Esophagus muscularis mucosa (tissue), 4 donors: Measurements from ENCODE around the gene LRMDA. TPM values are rescaled to one million over a fixed set of nuclear protein-coding genes. Genes with fewer than 3 reads are reported as not detected.

Source experiments
- DNase-seq: peaks from one replicate; pipeline ENCODE4 v3.0.0-alpha.2; 2017; ENCODE audit errors: extremely low spot score
- H3K27ac ChIP-seq, 4 donors: fragments of 200-600 bp; sonication (generic); replicated peaks in 1 of 4; 1 replicate in 3 of 4; 2 replicates in 1 of 4; pipeline ENCODE4 v1.5.1; 2016 to 2019; ENCODE audit warnings: mild to moderate bottlenecking in 1 of 4
- H3K27me3 ChIP-seq, 4 donors: fragments of 200-600 bp; sonication (generic); one replicate each; pipeline versions ENCODE4 v1.5.1 to v1.6.0; 2016 to 2019
- H3K36me3 ChIP-seq, 4 donors: fragments of 200-600 bp; sonication (generic); one replicate each; pipeline ENCODE4 v1.5.1; 2016 to 2019
- H3K4me1 ChIP-seq, 4 donors: fragments of 200-600 bp; sonication (generic); one replicate each; pipeline ENCODE4 v1.5.1; 2016 to 2019
- H3K4me3 ChIP-seq, 4 donors: fragments of 200-600 bp; sonication (generic); 1 replicate in 2 of 4; 2 replicates in 2 of 4; pipeline ENCODE4 v1.5.1; 2016 to 2019; ENCODE audit warnings: mild to moderate bottlenecking in 4 of 4, moderate library complexity in 1 of 4
- H3K9me3 ChIP-seq, 4 donors: fragments of 200-600 bp; sonication (generic); 1 replicate in 3 of 4; 2 replicates in 1 of 4; pipeline ENCODE4 v1.5.1; 2016 to 2019
- CTCF ChIP-seq, 3 experiments: fragments of 200-600 bp in 2 of 3; fragments of 450-650 bp in 1 of 3; sonication (generic) in 2 of 3; IDR thresholded peaks; one replicate each; pipeline ENCODE4 v1.5.1; 2017 to 2019; ENCODE audit warnings: antibody characterized with exemption in 3 of 3, mild to moderate bottlenecking in 2 of 3, moderate library complexity in 1 of 3
- EP300 ChIP-seq: sonication (generic); formaldehyde crosslinking; IDR thresholded peaks from one replicate; pipeline ENCODE4 v1.6.1; 2017; ENCODE audit warnings: antibody characterized with exemption
- POLR2A ChIP-seq: fragments of 450-650 bp; IDR thresholded peaks from one replicate; pipeline ENCODE4 v1.6.1; 2017; ENCODE audit warnings: antibody characterized with exemption, moderate library complexity, mild to moderate bottlenecking, low read depth
- POLR2AphosphoS5 ChIP-seq, 2 donors: sonication (generic); formaldehyde crosslinking; IDR thresholded peaks; one replicate each; pipeline ENCODE4 v1.6.1; 2017; ENCODE audit warnings: antibody characterized with exemption in 2 of 2
- WGBS: methylation state at CpG from one replicate; pipeline ENCODE4 v1.1.5; 2018; 5-methylcytosine and 5-hydroxymethylcytosine counted together
- intact Hi-C: fragments of 100-400 bp; cut with DNase I; formaldehyde crosslinking; loops from one replicate; pipeline ENCODE4 v1.15.1; 2023
- total RNA-seq, 4 donors: library from RNA; depleted of rRNA; stranded (reverse); fragments of >200 nt; gene quantifications; one replicate each; pipeline versions ENCODE4 v1.1.0 to v1.2.1, GENCODE V29; 2016

The LRMDA gene
- total RNA-seq, 4 donors from 2014 or later = 14.3 to 34.9 (median 26.5) TPM

- DNase-seq = no peak
- WGBS = 88% methylated on average over 2 of the region's 2 CpGs
- Histone ChIP-seq H3K27ac (no peak overlapping the region), H3K27me3 (no peaks in the 10 kb centered on the region), H3K4me3 (no peak overlapping the region), H3K4me1 (peaks cover 0 to 22% (median 21%) of the 10 kb centered on the region in 4 donors), H3K36me3 (no peaks in the 10 kb centered on the region), H3K9me3 (no peaks in the 10 kb centered on the region)
- TF ChIP-seq EP300 = no peak
- no peak for TF ChIP-seq POLR2A
- no peak for TF ChIP-seq CTCF (IDR thresholded peaks at IDR 0.05)
- no peak for TF ChIP-seq POLR2AphosphoS5 (IDR thresholded peaks at IDR 0.05)
- intact Hi-C loops = no loop called here
Measured at GRCh38 chr10:75643405-75643804, 212.0 kb downstream of the LRMDA start.

GRCh38 chr10:75643944-75644692, 212.7 kb downstream of the LRMDA start:
- no peak for TF ChIP-seq POLR2AphosphoS5 (IDR thresholded peaks at IDR 0.05)
- 85% methylated on average over 5 of the region's 5 CpGs for WGBS
- H3K4me1 ChIP-seq = peaks cover 0 to 27% (median 22%) of the 10 kb centered on the region in 4 donors

GRCh38 chr10:75645704-75646103, 214.3 kb downstream of the LRMDA start:
- no peak for TF ChIP-seq CTCF (IDR thresholded peaks at IDR 0.05)
- TF ChIP-seq POLR2AphosphoS5 (IDR thresholded peaks at IDR 0.05) = no peak
- TF ChIP-seq EP300 = no peak
- no peak for TF ChIP-seq POLR2A
- H3K9me3 ChIP-seq = no peaks in the 10 kb centered on the region
- H3K36me3 ChIP-seq = no peaks in the 10 kb centered on the region
- H3K27ac ChIP-seq = peak overlapping the region in 2 of 4 donors; percentile 24 to 59
- peak overlapping the region in 1 of 4 donors; percentile 13 for H3K4me3 ChIP-seq
- peaks cover 0 to 27% (median 23%) of the 10 kb centered on the region in 4 donors for H3K4me1 ChIP-seq
- DNase-seq = no peak
- WGBS = 79% methylated on average over 1 of the region's 1 CpG
- intact Hi-C loops = no loop called here
- H3K27me3 ChIP-seq = no peaks in the 10 kb centered on the region

More at GRCh38 chr10:75643944-75644692, 212.7 kb downstream of the LRMDA start:
- no peaks in the 10 kb centered on the region for H3K9me3 ChIP-seq
- no peak for DNase-seq
- no peak overlapping the region for H3K4me3 ChIP-seq
- no peaks in the 10 kb centered on the region for H3K27me3 ChIP-seq
- H3K36me3 ChIP-seq = no peaks in the 10 kb centered on the region
- no peak overlapping the region for H3K27ac ChIP-seq
- intact Hi-C loops = no loop called here

- WGBS = 59% methylated on average over 19 of the region's 19 CpGs
- Histone ChIP-seq H3K4me1 (peaks cover 0 to 34% (median 27%) of the 10 kb centered on the region in 4 donors), H3K4me3 (peak overlapping the region in 2 of 4 donors; percentile 13 to 19), H3K27me3 (no peaks in the 10 kb centered on the region), H3K36me3 (no peaks in the 10 kb centered on the region), H3K27ac (peak overlapping the region in 3 of 4 donors; percentile 22 to 59 (median 24)), H3K9me3 (no peaks in the 10 kb centered on the region)
- DNase-seq = peak; percentile 45
- TF ChIP-seq POLR2A (no peak), CTCF (IDR thresholded peaks at IDR 0.05) (no peak), EP300 (no peak), POLR2AphosphoS5 (IDR thresholded peaks at IDR 0.05) (no peak)
- intact Hi-C loops = no loop called here
Measured at GRCh38 chr10:75646218-75646915, 214.9 kb downstream of the LRMDA start.

- intact Hi-C loops = no loop called here
- 48% methylated on average over 6 of the region's 6 CpGs for WGBS
- peak; percentile 89 for DNase-seq
Measured at GRCh38 chr10:75646916-75647315, 215.5 kb downstream of the LRMDA start.

More at GRCh38 chr10:75646916-75647315, 215.5 kb downstream of the LRMDA start:
- H3K4me1 ChIP-seq = peaks cover 0 to 40% (median 33%) of the 10 kb centered on the region in 4 donors
- no peaks in the 10 kb centered on the region for H3K36me3 ChIP-seq
- H3K27ac ChIP-seq = peak overlapping the region in 1 of 4 donors; percentile 59
- H3K27me3 ChIP-seq = no peaks in the 10 kb centered on the region
- no peaks in the 10 kb centered on the region for H3K9me3 ChIP-seq
- no peak for TF ChIP-seq CTCF (IDR thresholded peaks at IDR 0.05)
- TF ChIP-seq EP300 = no peak
- TF ChIP-seq POLR2AphosphoS5 (IDR thresholded peaks at IDR 0.05) = no peak
- TF ChIP-seq POLR2A = no peak
- no peak overlapping the region for H3K4me3 ChIP-seq
